ENCODE results near the gene XG. TPM values are rescaled to one million over a fixed set of nuclear protein-coding genes. Genes with fewer than 3 reads are reported as not detected.
"Not testable (repeated sequence)": the region's sequence is repeated elsewhere in the genome, so short reads cannot be mapped to it uniquely, and the experiment has no call there.

Gene XG
- total RNA-seq, 2 donors from 2014 or later: 0.38 to 1.0 TPM

DNA sequence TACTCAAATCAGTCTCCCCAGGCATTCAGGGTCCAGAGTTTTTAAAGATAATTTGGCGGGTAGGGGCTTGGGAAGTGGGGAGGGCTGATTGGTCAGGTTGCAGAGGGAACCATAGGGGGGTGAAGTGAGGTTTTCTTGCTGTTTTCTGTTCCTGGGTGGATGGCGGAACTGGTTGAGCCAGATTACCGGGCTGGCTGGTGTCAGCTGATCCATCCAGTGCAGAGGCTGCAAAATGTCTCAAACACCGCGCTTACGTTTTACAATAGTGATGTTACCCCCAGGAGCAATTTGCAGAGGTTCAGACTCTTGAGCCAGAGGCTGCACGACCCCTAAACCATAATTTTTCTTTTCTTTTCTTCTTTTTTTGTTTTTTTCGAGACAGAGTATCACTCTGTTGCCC lies 51.6 kb downstream of the XG start:
- ATAC-seq; DNase-seq; intact Hi-C loops (cut with DNase I): not testable (repeated sequence)

GRCh38 chrX:2804106-2804843 lies 52.4 kb downstream of the XG start:
- DNase-seq; intact Hi-C loops (cut with DNase I): not testable (repeated sequence)
- ATAC-seq: peak; percentile 17 to 29

DNA sequence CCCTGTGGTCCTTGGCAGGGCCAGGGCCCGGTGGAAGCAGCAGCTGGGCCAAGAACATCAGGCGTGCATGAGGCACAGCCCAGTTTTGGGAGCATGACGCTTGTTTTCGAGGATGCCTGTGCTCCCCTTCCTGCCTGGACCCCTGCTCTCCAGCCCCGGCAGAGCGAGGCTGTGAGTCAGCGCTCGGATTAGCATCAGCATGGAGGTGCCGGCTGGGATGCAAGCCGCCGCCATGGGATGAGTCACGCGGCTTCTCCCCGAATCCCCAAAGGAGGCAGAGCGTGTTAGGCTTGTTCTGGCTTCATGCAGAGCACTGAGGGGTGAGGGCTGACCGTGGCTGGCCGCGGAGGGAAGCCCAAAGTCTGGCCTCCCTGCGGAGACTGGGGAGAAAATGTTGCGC lies 53.0 kb downstream of the XG start:
- DNase-seq: peak; percentile 65
- ATAC-seq: peak; percentile 87 to 89
- intact Hi-C loops (cut with DNase I): not testable (repeated sequence)

- DNase-seq (no peak), ATAC-seq (no peak)
- intact Hi-C loops (cut with DNase I): loop anchor here in 1 of 2 donors (5.0 to 10.0 kb wide), 2 partner anchors 169 to 1166 kb away; no protein-coding TSS in a partner anchor
These were observed 59.4 kb downstream of the XG start for GRCh38 chrX:2811271-2811670.

DNA sequence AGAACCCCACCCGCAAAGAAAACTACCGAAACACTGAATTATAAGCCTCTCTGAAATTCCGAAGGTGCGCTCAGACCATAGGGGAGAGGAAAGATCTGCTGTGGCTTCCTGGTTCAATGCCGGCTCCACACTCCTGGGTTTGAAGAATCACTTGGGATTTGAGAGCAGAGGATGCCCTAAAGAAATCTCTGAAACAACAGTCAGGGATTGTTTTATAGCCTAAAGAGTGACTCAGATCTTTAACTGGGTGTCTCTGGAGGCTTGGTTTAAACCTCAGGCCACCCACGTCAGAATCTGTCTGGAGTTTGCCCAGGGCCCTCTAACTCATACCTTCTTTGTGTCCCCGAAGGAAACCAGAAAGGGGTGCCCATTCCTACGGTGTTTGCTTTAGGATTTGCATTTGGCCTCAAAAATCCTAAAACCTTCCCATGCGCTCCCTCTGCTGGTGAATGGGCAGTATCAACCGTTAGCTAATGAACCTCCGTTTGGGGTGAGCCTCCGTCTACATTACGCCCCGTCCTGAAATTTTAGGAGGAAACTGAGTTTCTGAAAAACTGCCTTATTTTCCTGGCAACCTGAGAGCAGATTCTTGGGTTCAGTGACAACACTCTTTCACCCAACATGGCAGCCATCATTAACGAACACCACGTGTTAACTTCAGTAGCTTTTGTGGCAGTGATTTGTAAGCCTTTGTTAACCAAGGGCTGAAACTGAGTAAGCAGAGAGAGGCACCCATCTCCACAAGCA lies 60.5 kb downstream of the XG start:
- intact Hi-C loops (cut with DNase I): loop anchor here in 1 of 2 donors (5.0 to 10.0 kb wide), 2 partner anchors 170 to 1168 kb away; no protein-coding TSS in a partner anchor
- peak; percentile 49 to 61 for ATAC-seq
- peak; percentile 43 for DNase-seq

GRCh38 chrX:2817036-2817435 lies 65.2 kb downstream of the XG start:
- ATAC-seq (no peak), DNase-seq (no peak)
- intact Hi-C loops (cut with DNase I): loop anchor here in 1 of 2 donors (10.0 kb wide), 1 partner anchor 1172 kb away; no protein-coding TSS in a partner anchor

DNA sequence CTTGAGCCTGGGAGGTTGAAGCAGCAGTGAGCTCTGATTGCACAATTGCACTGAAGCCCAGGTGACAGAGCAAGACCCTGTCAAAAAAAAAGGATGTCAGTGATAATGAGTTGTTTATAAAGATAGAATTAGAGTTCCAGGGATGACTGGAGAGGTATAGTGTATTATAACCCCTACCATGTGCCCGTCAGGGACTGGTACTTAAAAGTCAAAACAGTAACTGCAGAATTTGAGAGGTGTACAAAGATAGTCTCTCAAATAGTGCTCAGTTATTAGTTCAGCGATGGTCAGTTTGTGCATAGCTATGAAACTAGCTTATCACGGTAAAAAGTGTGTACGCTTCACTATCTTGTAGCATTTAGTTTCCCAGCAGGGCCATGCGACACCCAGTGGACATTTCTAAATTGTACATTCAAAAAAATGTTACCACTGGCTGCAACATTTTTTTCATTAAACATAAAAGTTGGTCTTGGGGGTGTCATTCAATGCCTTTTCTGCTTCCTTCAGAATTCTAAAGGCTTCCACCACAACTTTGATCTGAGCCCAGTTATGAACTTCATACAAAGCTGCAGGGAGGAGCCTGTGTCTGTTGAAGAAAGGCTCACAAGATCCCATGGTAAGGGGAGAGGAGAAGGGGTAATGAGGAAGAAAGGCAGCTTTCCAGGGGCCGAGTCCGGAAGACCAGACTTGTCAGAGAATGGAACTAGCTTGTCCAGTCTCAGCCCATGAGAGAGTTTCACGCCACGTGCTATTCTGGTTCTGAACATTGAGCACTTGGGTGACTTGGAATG lies 67.7 kb downstream of the XG start:
- intact Hi-C loops (cut with DNase I): loop anchor here in 1 of 2 donors (10.0 kb wide), 1 partner anchor 1175 kb away; no protein-coding TSS in a partner anchor
- ATAC-seq: no peak
- no peak for DNase-seq

GRCh38 chrX:2820136-2820771 lies 68.4 kb downstream of the XG start:
- DNase-seq: no peak
- intact Hi-C loops (cut with DNase I): no loop called here
- no peak for ATAC-seq

DNA sequence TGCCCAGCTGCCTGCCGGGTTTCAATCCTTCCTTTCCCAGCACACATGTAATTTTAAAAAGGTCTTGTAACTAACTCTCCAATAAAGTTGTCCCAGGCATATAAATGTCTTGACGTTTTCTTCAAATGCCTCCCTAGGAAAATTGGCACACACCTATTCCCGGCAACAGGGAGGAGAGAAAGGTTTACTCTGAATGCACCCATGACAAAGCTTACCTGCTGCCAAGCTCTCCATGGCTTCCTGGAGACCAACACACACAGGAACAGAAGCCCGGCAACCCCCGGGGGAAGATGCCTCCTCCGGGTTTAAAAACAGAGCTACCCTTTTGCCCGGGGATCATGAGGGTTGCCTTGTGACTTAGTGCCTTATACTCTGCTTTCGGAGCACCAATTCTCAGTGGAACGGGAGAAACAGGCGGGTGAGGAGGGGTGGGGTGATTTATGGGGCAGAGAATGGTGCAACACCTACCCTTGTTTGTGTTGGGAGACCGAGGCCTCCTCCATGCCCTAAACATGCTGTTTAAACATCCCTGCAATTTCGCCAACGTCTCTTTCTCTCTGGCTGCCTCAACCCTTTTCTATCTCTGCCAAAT lies 72.1 kb downstream of the XG start:
- DNase-seq (no peak), ATAC-seq (peak; percentile 21 to 73)
- intact Hi-C loops (cut with DNase I): no loop called here

DNA sequence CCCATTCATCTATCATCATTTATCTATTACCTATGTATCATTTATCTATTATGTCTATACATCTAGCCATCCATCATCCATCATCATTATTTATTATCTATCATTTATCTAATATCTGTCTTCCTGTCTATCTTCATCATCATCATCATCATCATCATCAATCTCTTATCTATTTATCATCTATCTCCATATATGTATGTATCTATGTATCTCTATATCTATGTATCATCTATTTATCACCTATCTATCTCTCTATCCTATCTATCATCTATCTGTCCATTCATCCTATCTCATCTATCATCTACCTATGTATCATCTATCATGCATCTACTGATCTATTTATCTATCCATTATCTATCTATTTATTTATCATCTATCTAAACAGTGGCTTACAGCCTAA lies 73.0 kb downstream of the XG start:
- DNase-seq (no peak), ATAC-seq (no peak)
- intact Hi-C loops (cut with DNase I): no loop called here

- DNase-seq: no peak
- intact Hi-C loops (cut with DNase I): no loop called here
- peak; percentile 51 to 67 for ATAC-seq
These were observed 76.6 kb downstream of the XG start, which contains the start of gene GYG2 for GRCh38 chrX:2828344-2828958. GYG2 (plus strand) TSS chrX:2828930; CDS start chrX:2830189, 1,259 bp downstream.

DNA sequence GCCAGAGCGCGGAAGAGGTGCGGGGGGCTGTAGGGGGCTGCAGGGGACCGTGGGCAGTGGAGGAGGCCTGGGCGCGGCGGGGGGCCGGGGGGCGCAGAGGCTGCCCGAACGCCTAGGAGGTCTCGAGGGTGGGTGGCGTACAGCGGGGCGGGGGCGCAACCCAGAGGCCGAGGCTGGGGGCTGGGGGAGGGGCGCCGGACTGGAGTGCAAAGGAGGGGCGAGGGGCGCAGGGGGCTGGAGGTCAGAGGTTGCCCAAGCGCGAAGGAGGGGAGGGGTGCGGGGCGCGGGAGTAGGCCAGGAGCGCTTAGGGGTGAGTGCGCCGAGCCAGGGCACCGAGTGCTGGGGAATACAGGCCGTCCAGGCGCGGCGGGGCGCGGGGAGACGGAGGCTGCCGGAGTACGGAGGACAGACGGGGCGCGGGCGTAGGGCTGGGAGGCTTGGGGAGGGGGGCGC lies 77.1 kb downstream of the XG start:
- DNase-seq (no peak), ATAC-seq (peak; percentile 48 to 58)
- intact Hi-C loops (cut with DNase I): no loop called here

- ATAC-seq (no peak), DNase-seq (no peak)
- intact Hi-C loops (cut with DNase I): no loop called here
These were observed 77.8 kb downstream of the XG start for GRCh38 chrX:2829469-2830246.

GRCh38 chrX:2831471-2832228 lies 79.8 kb downstream of the XG start:
- intact Hi-C loops (cut with DNase I): no loop called here
- DNase-seq: no peak
- ATAC-seq: no peak

DNA sequence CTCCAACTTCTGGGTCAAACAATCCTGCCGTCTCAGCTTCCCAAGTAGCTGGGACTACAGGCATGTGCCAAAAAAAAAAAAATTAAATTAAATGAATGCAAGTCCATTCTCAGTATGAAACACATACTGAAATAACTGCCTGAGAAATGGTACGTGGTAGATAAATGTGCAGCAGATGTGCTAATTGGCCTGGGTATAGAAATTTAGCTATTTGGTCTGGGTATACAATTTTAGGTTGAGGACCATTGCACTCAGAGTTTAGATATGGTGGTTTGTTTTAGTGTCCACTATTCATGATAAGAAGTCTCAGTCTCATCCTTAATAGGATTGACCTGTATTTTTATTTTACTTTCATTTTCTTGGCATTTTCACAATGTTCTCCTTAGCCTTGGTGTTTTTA lies 86.1 kb downstream of the XG start:
- ATAC-seq (no peak), DNase-seq (no peak)
- intact Hi-C loops (cut with DNase I): no loop called here

GRCh38 chrX:2840961-2841360 lies 89.1 kb downstream of the XG start:
- DNase-seq (no peak), ATAC-seq (no peak)
- intact Hi-C loops (cut with DNase I): no loop called here

- no peak for ATAC-seq
- intact Hi-C loops (cut with DNase I): no loop called here
- no peak for DNase-seq
These were observed 89.7 kb downstream of the XG start for GRCh38 chrX:2841537-2841936.
